Activated CD8-positive, alpha-beta memory T cell treated with anti-CD3 and anti-CD28 coated beads for 48 hours (primary cell): ENCODE measurements around the gene PLIN3.
A peak's percentile ranks its signal among the peaks of the same experiment; 100 is the strongest.
"Not testable (repeated sequence)": the region's sequence is repeated elsewhere in the genome, so short reads cannot be mapped to it uniquely, and the experiment has no call there.

ENCODE experiments used
- DNase-seq, 3 experiments: peaks; one replicate each; pipeline ENCODE4 v3.0.0-alpha.2; 2020; ENCODE audit warnings: low read depth in 2 of 3, low spot score in 2 of 3

The PLIN3 gene, protein sequence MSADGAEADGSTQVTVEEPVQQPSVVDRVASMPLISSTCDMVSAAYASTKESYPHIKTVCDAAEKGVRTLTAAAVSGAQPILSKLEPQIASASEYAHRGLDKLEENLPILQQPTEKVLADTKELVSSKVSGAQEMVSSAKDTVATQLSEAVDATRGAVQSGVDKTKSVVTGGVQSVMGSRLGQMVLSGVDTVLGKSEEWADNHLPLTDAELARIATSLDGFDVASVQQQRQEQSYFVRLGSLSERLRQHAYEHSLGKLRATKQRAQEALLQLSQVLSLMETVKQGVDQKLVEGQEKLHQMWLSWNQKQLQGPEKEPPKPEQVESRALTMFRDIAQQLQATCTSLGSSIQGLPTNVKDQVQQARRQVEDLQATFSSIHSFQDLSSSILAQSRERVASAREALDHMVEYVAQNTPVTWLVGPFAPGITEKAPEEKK

DNA sequence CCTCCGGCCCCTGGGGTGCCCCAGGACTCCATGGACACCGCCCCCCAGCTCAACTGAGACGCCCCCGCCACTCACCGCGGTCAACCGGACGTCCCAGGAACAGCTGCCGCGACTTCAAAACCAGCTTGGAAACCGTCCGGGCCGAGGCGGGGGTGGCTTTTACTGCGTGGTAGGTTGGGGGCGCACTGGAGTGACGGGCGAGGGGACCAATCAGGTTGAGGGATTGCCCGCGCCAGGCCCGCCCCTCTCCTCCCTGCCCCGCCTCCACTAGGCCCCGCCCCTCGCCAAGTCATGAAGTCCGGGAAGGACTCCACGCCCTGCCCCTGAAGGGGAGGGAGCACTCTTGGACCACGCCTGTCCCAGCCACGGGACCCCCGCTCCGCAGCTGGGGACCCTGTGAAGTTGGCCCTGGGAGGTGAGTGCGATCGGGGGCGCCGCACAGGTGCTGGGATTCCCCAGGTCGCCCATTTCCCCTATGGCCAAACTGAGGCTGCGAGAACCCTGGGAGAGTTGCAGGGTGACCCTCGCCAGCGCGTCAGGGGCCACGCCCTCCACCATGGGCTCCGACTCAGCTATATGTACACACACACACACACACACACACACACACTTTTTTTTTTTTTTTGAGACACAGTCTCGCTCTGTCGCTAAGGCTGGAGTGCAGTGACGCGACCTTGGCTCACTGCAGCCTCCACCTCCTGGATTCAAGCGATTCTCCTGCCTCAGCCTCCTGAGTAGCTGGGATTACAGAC, at the start of gene PLIN3:
Gene PLIN3, minus strand, starts transcription at position 134 of the 752 bp plus-strand sequence. CDS start 6,273 bp downstream, outside the sequence.
- DNase-seq = peak; percentile 82 to 95 (median 92)

DNA sequence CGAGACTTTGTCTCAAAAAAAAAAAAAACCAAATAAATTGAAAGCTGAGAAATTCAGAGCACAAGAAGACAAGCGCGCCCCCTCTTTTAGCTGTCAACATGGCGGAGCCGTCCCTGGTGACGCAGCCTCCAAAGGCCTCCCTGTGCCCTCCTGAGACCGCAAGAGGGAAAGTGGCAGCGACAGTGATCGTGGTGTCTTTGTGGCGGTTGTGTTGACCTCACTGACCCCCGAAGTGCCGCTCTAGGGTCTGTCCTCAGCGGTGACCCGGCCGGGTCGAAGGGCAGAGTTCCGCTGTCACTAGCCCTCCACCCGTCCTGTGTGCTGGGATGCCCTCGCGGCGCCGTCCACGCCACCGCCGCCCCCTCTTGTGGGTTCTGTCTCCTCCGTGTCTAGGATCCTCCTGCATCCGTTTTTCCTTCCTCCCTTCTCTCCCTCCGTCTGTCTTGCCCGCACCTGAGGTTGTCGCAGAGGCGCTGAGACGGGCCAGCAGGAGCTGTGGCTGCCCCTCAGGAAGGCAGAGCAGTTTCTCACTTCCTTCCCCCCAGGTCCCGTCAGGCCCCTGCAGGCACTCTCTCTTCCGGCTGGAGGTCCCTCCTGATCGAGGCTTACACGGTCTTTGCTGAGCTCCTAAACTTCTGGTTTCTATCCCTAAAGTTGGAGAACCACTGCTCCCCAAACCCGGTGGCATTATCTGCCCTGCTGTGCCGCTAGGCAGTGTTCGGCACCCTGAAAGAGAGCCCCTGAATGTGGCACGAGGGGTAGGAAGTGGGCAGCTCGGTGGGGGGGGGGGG, 49.0 kb upstream of the PLIN3 start:
- DNase-seq = no peak

DNA sequence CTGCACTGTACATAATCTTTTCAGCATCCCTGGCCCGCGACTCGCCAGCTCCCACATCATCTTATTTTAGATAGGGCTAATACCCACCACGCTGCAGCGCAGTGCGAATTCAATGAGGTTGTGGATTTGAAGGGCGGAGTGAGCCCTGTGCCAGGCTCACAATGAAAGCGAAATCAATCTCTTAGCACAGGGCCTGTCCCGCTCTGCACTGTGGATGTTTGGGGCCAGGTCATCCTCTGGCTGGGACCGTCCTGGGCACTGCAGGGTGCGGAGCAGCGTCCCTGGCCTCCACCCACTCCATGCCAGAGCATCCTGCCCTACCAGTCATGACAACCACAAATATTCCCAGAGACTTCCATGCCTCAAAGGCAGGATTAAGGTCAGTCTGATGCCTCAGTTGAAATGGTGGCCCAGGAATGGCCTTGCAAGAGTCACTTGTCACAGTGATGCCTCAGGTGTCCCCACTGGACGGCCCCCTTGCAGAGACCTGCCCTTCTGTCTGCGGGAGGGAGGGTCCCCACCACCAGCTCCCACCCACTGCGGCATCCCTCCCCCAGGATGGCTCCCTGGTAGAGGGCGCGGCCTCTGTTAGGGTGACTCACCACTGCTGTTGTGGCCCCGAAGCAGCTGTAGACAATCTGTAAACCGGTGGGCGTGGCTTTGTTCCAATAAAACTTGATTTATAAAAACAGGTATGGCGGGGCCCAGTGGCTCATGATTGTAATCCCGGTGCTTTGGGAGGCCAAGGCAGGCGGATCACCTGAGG, 47.5 kb upstream of the PLIN3 start:
- DNase-seq = peak in 1 of 3 experiments; percentile 54

DNA sequence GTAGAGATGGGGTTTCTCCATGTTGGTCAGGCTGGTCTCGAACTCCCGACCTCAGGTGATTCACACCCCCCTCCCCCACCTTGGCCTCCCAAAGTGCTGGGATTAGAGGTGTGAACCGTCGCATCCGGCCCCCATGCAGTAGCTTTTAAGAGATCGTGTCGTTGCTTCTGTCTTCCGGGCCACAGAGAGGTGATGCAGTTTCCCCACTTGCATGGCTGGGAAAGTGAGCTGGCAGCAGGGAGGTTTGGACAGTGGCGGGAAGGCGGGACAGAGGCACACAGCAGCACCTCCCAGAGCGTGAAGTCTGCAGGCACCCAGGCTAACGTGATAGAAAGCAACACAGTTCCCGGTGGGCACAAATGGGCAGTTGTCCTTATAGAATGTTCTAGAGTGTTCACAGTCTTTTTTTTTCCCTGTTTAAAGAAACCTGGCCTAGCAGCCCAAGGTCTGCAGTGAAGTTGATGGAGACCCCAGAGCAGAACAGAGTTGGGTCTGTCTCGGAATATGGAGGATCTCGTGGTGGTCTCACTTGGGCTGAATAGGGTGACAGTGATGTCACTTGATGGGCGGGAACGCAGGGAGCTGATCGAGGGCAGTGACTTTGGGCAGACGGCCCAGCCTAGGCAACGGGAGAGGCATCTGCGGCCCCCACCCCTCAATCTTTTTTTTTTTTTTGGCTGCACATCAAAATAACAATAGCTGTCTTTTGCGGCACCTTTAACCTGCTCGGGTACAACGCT, 46.7 kb upstream of the PLIN3 start:
- no peak for DNase-seq

DNA sequence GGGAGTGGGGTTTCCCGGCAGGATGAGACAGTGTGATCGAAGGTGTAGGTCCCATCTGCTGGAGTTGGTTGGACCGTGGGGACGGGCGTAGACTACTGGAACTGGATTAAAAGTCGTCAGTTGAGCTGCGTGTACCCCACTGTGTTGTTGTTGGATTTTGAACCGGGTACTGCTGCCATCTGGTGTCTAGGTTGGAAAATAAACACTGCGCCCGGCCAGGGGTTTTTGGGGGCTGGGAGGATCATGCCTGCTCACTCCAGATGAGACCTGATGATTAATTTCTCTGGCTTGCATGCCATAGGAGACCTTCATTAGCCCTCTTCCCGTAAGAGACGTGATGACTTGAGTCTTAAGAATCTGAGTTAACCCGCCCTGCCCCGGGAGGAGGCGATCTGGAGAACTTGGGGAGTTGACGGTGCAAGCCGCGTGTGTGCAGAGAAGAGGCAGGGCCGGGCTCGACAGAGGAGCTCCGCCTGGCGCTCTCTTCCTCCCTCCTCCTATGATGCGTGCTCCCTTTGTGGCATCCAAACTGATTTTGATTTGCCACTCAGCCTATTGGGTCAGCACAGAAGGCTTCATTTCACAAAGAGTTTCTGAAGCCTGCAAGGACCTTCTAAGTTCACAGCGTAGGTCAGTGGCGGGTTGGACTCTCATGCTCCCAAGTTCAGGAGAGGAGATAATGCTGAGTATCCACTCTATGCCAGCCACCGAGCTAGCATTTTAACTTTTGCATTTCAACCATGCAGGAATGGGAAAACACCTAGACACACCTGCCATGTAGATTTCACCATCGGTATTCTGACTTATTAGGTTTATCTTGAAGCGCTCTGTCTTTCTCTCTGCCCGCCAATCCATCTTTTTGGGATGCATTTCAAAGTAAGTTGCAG, 44.6 kb upstream of the PLIN3 start:
- DNase-seq = peak in 1 of 3 experiments; percentile 60

DNA sequence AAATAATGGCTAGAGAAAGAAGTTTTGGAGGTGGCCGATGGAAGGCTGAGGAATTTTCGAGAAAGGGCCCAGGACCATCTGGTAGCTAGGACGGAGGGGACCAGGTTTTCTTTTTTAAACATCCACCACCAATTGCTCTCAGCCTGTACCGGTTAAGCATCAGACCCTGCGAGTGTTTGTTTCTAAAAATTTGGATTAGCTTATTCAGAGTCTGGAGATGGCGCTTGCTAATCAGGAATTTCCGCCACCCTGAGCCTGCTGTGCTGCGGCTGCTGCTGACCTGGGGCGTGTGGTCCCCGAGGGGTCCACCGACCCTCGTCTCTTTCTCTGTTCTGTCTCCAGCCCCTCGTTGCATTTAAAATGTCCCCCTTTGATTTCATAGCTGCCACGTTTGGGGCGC, 43.8 kb upstream of the PLIN3 start:
- DNase-seq = no peak

DNA sequence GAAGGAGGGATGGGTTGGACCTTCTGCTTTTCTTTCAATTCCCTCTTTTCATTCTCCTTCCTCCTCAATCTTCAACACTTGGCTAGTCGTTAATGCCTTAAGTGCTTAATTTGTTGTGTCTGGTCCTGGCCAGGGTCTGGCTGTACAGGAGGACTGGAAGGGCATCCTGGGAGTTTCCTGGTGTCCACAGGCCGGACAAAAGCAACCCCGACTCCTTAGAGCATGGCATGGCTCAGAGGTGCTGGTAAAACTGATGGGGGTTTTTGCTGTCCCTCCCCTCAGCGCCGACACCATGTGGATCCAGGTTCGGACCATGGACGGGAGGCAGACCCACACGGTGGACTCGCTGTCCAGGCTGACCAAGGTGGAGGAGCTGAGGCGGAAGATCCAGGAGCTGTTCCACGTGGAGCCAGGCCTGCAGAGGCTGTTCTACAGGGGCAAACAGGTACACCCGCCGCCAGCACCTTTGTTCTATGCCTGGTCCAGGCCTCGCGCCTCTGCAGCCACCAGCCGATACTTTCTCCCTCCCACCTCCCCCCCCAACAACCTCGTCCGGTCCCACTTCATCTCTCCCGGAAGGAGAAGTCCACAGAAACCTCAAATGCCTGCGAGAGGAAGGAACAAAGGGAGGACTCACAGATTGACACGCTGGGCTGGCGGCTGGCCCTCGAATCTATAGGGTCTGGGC, 43.3 kb upstream of the PLIN3 start:
- DNase-seq = no peak

DNA sequence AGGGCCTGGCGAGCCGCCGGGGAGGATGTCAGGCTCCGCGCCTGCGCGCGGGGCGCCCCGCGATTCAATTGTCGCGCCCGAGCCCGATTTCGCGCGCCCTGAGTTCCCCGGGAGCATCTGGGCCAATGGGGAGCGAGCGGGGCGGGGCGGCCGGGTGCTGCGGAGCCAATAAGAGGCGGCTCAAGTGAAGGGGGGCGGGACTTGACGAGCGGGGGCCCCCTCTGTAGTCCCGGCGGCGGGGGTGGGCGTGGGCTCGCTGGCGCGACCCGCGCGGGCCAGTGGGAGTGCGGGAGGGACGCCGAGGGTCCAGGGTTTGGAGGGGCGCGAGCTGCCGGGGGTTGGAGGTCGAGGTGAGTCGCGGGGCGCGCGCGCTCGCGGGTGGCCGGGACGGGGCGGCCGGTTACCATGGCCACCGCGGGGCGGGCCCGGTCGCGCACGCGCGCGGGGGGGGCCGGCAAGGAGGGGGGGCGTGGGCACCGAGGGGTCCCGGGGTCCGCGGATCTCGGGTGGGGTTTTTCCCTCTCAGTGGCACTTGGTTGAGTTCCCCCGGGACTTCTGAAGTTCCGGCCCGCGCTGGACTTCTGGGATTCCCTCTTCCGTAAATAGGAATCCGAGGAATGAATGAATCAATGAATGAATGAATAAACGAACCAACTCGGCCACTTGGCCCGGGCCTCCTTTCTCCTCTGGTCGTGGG, 42.6 kb upstream of the PLIN3 start:
- DNase-seq = peak; percentile 81 to 85 (median 84)

DNA sequence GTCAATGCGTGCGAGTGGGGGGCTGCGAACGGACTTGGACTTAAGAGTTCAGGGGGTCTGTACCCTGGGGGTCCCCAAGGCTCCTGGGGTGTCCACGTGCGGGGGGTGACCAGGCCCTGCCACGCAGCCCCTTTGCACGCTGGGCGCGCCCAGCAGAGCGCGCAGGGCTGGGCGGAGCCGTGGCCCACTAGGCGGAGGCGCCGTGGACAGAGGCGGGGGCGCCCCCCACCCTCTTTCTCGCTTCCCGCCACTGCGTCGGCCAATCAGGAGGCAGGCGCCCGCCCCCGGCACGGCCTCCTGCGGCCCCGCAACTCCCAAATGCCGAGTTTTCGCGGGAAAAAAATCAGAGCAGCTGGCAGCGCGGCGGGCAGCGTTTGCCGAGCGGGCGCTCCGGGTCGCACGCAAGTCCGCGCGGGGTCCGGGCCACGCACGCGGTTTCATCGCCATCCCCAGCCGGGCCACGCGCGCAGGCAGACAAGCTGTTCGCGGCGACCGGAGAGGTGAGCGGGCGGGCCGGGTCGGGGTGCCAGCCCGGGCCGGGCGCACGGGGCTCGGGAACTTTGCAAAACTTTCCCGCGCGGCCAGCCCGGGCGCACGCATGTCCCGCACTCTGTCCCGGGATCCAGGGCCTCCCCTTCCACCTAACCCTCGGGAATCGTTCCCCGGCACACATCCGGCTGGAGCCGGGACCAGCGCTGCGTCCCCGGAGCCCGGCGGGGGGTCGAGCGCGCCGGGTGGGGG, 41.9 kb upstream of the PLIN3 start, which contains the start of gene UHRF1:
Gene UHRF1, plus strand, starts transcription at position 346 of the 741 bp plus-strand sequence. CDS start 1,385 bp downstream, outside the sequence.
- DNase-seq = peak; percentile 66 to 69 (median 67)

DNA sequence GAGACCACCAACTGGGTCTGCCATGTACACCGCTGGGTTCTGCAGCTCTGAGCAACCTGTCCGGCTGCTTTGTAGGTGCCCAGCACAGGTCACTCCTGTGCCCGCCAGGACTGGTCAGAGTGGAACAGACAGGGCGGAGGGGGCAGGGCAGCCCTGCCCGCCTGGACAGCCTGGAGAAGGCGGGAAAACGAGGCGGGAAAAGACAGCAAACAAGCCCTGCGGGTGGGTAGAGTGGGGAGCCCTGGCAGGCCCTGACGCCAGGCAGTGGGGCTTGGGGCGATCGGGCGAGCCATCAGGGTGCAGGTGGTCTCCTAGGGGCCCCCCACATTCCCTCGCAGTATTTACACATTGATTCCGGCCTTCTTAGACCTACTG, 41.3 kb upstream of the PLIN3 start:
- no peak for DNase-seq

DNA sequence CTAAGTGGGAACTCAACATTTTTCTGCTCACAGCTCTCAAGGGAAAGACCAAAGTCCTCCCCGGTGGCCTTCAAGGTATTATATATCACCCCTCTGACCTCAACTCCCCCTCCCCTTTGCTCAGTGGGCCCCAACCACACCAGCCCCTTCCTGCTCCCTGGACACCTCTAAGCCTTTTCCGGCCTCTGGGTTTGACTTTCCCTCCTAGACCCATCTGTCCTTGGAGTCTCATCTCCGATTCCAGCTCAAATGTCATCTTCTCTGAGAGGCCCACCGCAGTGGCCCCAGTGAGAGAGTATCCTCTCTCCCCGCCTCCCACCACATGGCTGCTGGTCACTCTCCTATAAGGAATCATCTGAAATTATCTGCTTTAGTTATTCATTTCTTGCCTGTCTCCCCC, 40.9 kb upstream of the PLIN3 start:
- DNase-seq = no peak

DNA sequence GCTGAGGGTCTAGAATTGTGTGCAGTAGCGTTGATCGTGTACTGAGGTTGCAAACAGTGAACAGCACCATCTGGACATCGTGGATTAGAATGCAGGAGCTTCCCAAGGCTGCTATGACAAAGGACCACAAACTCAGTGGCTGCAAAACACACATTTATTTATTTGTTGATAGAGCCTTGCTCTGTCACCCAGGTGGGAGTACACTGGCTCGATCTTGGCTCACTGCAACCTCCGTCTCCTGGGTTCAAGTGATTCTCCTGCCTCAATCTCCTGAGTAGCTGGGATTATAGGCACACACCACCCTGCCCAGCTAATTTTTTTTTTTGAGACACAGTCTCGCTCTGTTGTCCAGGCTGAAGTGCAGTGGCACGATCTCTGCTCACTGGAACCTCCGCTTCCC, 39.5 kb upstream of the PLIN3 start:
- DNase-seq = no peak

DNA sequence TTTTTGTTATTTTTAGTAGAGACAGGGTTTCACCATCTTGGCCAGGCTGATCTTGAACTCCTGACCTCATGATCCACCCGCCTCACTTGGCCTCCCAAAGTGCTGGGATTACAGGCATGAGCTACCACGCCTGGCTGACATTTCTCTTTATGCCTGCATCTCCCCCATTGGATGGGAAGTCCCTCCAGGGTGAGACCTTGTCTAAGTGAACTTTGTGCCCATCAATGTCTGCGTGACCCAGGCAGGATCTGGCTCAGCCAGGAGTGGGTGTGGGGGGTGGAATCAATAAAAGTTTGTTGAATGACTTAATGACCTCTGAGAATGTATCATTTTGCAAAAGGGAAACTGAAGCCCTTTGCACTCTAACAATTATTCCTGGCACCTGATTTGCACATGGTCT, 37.0 kb upstream of the PLIN3 start:
- no peak for DNase-seq

DNA sequence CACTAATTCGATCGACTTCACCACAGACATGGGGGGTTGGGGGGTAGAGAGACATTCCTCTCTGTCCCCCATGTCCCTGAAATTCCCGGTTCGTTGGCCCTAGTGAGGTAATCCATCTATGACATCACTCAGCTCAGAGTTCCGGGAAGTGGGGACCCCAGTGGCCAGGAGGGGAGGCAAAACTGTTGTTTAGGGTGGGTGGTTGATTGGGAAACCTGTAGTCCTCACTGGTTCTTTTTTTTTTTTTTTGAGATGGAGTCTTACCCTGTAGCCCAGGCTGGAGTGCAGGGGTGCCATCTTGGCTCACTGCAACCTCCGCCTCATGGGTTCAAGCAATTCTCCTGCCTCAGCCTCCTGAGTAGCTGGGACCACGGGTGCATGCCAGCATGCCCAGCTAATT, 35.3 kb upstream of the PLIN3 start, which contains the start of gene ARRDC5:
Gene ARRDC5, minus strand, starts transcription at position 101 of the 400 bp plus-strand sequence. Its CDS starts 71 bp downstream, at position 30.
- no peak for DNase-seq

DNA sequence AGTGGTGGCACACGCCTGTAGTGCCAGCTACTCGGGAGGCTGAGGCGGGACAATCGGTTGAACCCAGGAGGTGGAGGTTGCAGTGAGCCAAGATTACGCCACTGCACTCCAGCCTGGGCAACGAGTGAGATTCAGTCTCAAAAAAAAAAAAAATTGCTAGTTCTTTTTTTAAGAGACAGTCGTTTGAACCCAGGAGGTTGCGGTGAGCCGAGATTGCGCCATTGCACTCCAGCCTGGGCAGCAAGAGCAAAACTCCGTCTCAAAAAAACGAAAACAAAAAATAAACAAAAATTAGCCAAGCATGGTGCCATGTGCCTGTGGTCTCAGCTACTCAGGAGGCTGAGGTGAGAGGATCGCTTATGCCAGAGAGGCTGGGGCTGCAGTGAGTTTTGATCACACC, 33.4 kb upstream of the PLIN3 start:
- DNase-seq = not testable (repeated sequence)

DNA sequence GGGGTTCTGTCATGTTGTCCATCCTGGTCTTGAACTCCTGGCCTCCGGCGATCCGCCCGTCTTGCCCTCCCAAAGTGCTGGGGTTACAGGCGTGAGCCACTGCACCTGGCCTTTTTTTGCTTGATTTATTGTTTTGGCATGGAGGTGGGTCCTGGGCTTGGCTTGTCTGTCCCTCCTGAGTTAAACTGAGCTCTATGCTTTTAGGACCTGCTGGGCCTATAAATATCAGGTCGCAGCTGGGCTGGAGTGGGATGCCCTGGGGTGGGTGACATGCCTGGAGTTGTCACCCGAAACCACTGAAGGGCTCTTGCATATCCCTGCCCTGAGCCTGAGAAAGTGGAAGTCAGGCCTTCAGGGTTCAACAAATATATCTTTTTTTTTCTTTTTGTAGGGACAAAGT, 29.7 kb upstream of the PLIN3 start:
- no peak for DNase-seq

DNA sequence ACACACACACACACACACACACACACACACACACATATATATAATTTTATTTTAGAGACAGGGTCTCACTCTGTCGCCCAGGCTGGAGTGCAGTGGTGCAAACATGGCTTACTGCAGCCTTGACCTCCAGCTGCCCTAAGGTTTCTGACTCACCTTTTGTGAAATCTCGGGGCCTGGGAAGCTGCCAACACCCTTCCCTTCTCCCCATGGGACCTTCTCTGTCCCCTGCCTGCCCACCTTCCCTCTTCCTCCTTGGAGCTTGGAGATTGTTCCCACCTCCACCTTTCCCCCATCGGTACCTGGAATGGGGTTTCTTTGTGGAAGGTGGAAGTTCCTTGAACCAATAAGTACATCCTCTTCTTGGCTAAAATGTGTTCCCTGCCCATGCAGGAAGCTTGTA, 28.9 kb upstream of the PLIN3 start:
- no peak for DNase-seq
